GM23248 (cell line): ENCODE measurements around the gene STARD4. TPM values are rescaled to one million over a fixed set of nuclear protein-coding genes. Genes with fewer than 3 reads are reported as not detected.

ENCODE experiments used
- DNase-seq: peaks from one replicate; pipeline ENCODE4 v3.0.0-alpha.2; 2015
- H2AFZ ChIP-seq: fragments of 200-600 bp; sonication (generic); 2 replicates; pipeline ENCODE4 v1.6.1; 2016; ENCODE audit warnings: antibody characterized with exemption
- H3F3A ChIP-seq: fragments of 200-600 bp; sonication (generic); 2 replicates; pipeline ENCODE4 v1.6.1; 2016; ENCODE audit warnings: mild to moderate bottlenecking, antibody characterized with exemption, mixed run types; ENCODE audit not compliant: insufficient read depth
- H3K27ac ChIP-seq: fragments of 200-600 bp; sonication (generic); 2 replicates; pipeline ENCODE4 v1.5.1; 2016; ENCODE audit warnings: mild to moderate bottlenecking
- H3K27me3 ChIP-seq: fragments of 200-600 bp; sonication (generic); replicated peaks from 2 replicates; pipeline ENCODE4 v1.6.1; 2016; ENCODE audit warnings: mild to moderate bottlenecking; ENCODE audit not compliant: insufficient read depth
- H3K36me3 ChIP-seq: fragments of 200-600 bp; sonication (generic); 2 replicates; pipeline ENCODE4 v1.6.1; 2016; ENCODE audit warnings: low read depth, mild to moderate bottlenecking
- H3K4me1 ChIP-seq: fragments of 200-600 bp; sonication (generic); 2 replicates; pipeline ENCODE4 v1.6.1; 2016; ENCODE audit warnings: mild to moderate bottlenecking; ENCODE audit not compliant: insufficient read depth
- H3K4me2 ChIP-seq: fragments of 200-600 bp; sonication (generic); one replicate; pipeline ENCODE4 v1.6.1; 2016; ENCODE audit warnings: mild to moderate bottlenecking; ENCODE audit not compliant: unreplicated experiment
- H3K4me3 ChIP-seq: fragments of 200-600 bp; sonication (generic); 2 replicates; pipeline ENCODE4 v1.5.1; 2016; ENCODE audit warnings: mild to moderate bottlenecking
- H3K79me2 ChIP-seq: fragments of 200-600 bp; sonication (generic); 2 replicates; pipeline ENCODE4 v1.6.1; 2016; ENCODE audit warnings: mild to moderate bottlenecking; ENCODE audit not compliant: insufficient read depth
- H3K9ac ChIP-seq: fragments of 200-600 bp; sonication (generic); 2 replicates; pipeline ENCODE4 v1.6.1; 2016; ENCODE audit warnings: mild to moderate bottlenecking
- H3K9me2 ChIP-seq: fragments of 200-600 bp; sonication (generic); 2 replicates; pipeline ENCODE4 v1.6.1; 2016; ENCODE audit warnings: mixed run types, mild to moderate bottlenecking, moderate library complexity; ENCODE audit not compliant: insufficient read depth
- H3K9me3 ChIP-seq: fragments of 200-600 bp; sonication (generic); one replicate; pipeline ENCODE4 v1.6.1; 2017; ENCODE audit warnings: low read depth
- H4K20me1 ChIP-seq: fragments of 200-600 bp; sonication (generic); 2 replicates; pipeline ENCODE4 v1.6.0; 2016; ENCODE audit not compliant: insufficient read depth
- EZH2 ChIP-seq: fragments of 200-600 bp; sonication (generic); IDR thresholded peaks from 2 replicates; pipeline ENCODE4 v1.6.1; 2018; ENCODE audit warnings: antibody characterized with exemption, mild to moderate bottlenecking; ENCODE audit not compliant: insufficient read depth, poor library complexity, severe bottlenecking
- EZH2phosphoT487 ChIP-seq: fragments of 200-600 bp; sonication (generic); IDR thresholded peaks from 2 replicates; pipeline ENCODE4 v1.6.1; 2018; ENCODE audit warnings: antibody characterized with exemption, moderate library complexity, mild to moderate bottlenecking, low read depth; ENCODE audit not compliant: insufficient read depth
- WGBS, 2 experiments: methylation state at CpG; one replicate each; pipeline ENCODE4 v1.1.6; 2015 to 2017; ENCODE audit warnings: low lambda C conversion rate in 2 of 2, low coverage in 1 of 2; ENCODE audit errors: missing lambda C conversion rate in 2 of 2; 5-methylcytosine and 5-hydroxymethylcytosine counted together
- in situ Hi-C: fragments of 300-500 bp; cut with MboI; formaldehyde crosslinking; loops from 2 replicates; pipeline ENCODE4 v1.15.0; 2020
- polyA plus RNA-seq: library from polyadenylated mRNA; unstranded; fragments of >200 nt; fragmentation: Nextera tagmentation; extraction: Ambion mirVana; gene quantifications from 2 replicates; pipeline ENCODE4 v1.2.1, GENCODE V29; 2016
- total RNA-seq: library from RNA; depleted of rRNA; stranded (reverse); fragments of >200 nt; shearing (Covaris generic); gene quantifications from 2 replicates; pipeline ENCODE4 v1.2.3, GENCODE V29; 2014

The STARD4 gene
- total and polyA plus RNA-seq, 2 experiments from 2014 or later = 21.1 to 45.3 TPM

DNA sequence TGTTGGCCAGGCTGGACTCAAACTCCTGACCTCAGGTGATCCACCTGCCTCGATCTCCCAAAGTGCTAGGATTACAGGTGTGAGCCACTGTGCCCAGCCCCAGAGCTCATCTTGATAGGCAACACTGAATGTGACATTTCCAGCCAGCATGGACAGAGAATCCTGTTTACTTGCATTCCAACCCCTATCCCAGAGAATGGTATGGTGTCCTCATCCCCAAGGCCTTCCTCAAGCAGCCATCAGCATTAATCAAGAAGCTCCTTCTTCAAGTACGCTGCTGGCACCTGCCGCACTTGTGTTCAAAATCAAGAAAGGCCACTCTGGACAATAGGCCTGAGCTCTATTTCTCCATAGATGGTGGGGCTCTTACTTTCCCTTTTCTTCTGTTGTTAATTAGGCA is 40.2 kb downstream of the STARD4 start:
- Histone ChIP-seq H3F3A (no peaks in the 10 kb centered on the region), H3K9ac (no peak overlapping the region), H4K20me1 (no peaks in the 10 kb centered on the region), H3K27ac (no peak overlapping the region), H3K4me3 (no peak overlapping the region), H3K79me2 (no peaks in the 10 kb centered on the region), H3K36me3 (no peaks in the 10 kb centered on the region), H3K27me3 (no peaks in the 10 kb centered on the region), H2AFZ (no peak overlapping the region), H3K9me3 (no peaks in the 10 kb centered on the region), H3K4me2 (no peak overlapping the region), H3K4me1 (no peaks in the 10 kb centered on the region), H3K9me2 (no peaks in the 10 kb centered on the region)
- WGBS, 2 experiments = 82 to 83% methylated on average over 3 of the region's 3 CpGs
- no peak for DNase-seq
- in situ Hi-C loops = no loop called here
- no peak for TF ChIP-seq EZH2phosphoT487
- no peak for TF ChIP-seq EZH2

DNA sequence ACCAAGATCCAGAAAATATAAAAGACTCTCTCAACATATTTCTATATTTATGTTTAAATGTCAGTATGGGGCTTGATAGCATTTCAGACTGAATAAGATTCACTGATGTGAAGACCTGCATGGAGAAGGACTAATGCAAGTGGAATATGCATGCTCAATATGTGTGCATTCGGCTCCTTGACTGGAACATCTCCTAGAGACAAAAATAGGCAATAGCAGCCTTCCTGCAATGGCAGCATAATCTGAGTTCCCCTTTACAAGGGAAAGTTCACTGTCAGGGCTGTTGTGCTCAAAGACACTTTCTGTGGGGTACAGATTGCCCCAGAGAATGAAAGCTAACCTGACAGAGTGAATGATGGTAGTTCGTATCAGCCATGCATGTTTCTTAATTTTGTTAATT is 42.4 kb downstream of the STARD4 start:
- in situ Hi-C loops = loop anchor here (10.0 kb wide), 1 partner anchor 305 kb away; no protein-coding TSS in a partner anchor

GRCh38 chr5:111469293-111469896 is 42.9 kb downstream of the STARD4 start:
- H4K20me1 ChIP-seq = no peaks in the 10 kb centered on the region
- no peaks in the 10 kb centered on the region for H3K9me3 ChIP-seq
- H3K36me3 ChIP-seq = no peaks in the 10 kb centered on the region
- no peak overlapping the region for H2AFZ ChIP-seq
- H3K79me2 ChIP-seq = no peaks in the 10 kb centered on the region
- H3F3A ChIP-seq = no peaks in the 10 kb centered on the region
- H3K4me2 ChIP-seq = no peak overlapping the region
- H3K27ac ChIP-seq = no peak overlapping the region
- no peaks in the 10 kb centered on the region for H3K9me2 ChIP-seq
- H3K4me3 ChIP-seq = no peak overlapping the region
- 35 to 42% methylated on average over 2 of the region's 2 CpGs for WGBS, 2 experiments
- DNase-seq = no peak
- H3K9ac ChIP-seq = no peak overlapping the region
- in situ Hi-C loops = loop anchor here (10.0 kb wide), 1 partner anchor 305 kb away; no protein-coding TSS in a partner anchor
- H3K27me3 ChIP-seq = no peaks in the 10 kb centered on the region
- no peaks in the 10 kb centered on the region for H3K4me1 ChIP-seq
- TF ChIP-seq EZH2 (no peak), EZH2phosphoT487 (no peak)

More for the DNA sequence above, 42.4 kb downstream of the STARD4 start:
- 37 to 61% methylated on average over 2 of the region's 2 CpGs for WGBS, 2 experiments
- no peak overlapping the region for H3K27ac ChIP-seq
- H3K9ac ChIP-seq = no peak overlapping the region
- no peaks in the 10 kb centered on the region for H3K9me2 ChIP-seq
- no peaks in the 10 kb centered on the region for H3K27me3 ChIP-seq
- H3K4me3 ChIP-seq = no peak overlapping the region
- no peaks in the 10 kb centered on the region for H3F3A ChIP-seq
- H4K20me1 ChIP-seq = no peaks in the 10 kb centered on the region
- H3K36me3 ChIP-seq = no peaks in the 10 kb centered on the region
- no peak overlapping the region for H2AFZ ChIP-seq
- no peaks in the 10 kb centered on the region for H3K9me3 ChIP-seq
- H3K79me2 ChIP-seq = no peaks in the 10 kb centered on the region
- TF ChIP-seq EZH2phosphoT487 (no peak), EZH2 (no peak)
- H3K4me1 ChIP-seq = no peaks in the 10 kb centered on the region
- H3K4me2 ChIP-seq = no peak overlapping the region
- DNase-seq = peak; percentile 9

- Histone ChIP-seq H3K9me3 (no peaks in the 10 kb centered on the region), H3K9ac (no peak overlapping the region), H3K36me3 (no peaks in the 10 kb centered on the region), H3F3A (no peaks in the 10 kb centered on the region), H3K9me2 (no peaks in the 10 kb centered on the region), H3K4me2 (no peak overlapping the region), H2AFZ (no peak overlapping the region), H3K79me2 (no peaks in the 10 kb centered on the region), H3K4me3 (no peak overlapping the region), H4K20me1 (no peaks in the 10 kb centered on the region), H3K27me3 (no peaks in the 10 kb centered on the region), H3K4me1 (no peaks in the 10 kb centered on the region), H3K27ac (no peak overlapping the region)
- in situ Hi-C loops = loop anchor here (10.0 kb wide), 1 partner anchor 299 kb away; no protein-coding TSS in a partner anchor
- no peak for TF ChIP-seq EZH2
- no peak for TF ChIP-seq EZH2phosphoT487
- DNase-seq = no peak
These were observed 49.0 kb downstream of the STARD4 start for GRCh38 chr5:111463311-111463710.

DNA sequence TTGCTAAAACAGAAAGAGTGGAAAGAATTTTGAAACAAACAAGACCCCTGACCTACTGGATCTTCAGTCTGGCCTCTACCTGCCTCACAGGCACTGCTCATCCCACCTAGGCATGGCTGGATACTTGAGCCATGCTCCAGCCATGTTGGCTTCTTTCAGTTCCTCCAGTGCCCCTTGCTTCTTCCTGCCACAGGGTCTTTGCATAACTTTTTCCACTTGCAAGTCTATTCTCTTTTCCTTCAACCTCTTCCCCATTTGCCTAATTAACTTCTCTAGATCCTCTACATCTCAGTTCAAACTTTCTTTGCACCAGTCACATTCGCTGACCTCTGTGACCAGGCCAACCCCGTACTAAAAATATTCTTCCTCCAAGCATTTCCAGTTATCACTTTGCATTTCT is 50.4 kb downstream of the STARD4 start:
- no peak for TF ChIP-seq EZH2
- no peak for TF ChIP-seq EZH2phosphoT487
- WGBS, 2 experiments = 82 to 92% methylated on average over 2 of the region's 2 CpGs

More for the DNA sequence above, 50.4 kb downstream of the STARD4 start:
- Histone ChIP-seq H3K9me2 (no peaks in the 10 kb centered on the region), H3K36me3 (no peaks in the 10 kb centered on the region), H3K9me3 (no peaks in the 10 kb centered on the region), H3K4me2 (no peak overlapping the region), H3F3A (no peaks in the 10 kb centered on the region), H2AFZ (no peak overlapping the region), H3K4me3 (no peak overlapping the region), H3K27ac (no peak overlapping the region), H3K27me3 (no peaks in the 10 kb centered on the region), H3K4me1 (no peaks in the 10 kb centered on the region), H3K79me2 (no peaks in the 10 kb centered on the region), H4K20me1 (no peaks in the 10 kb centered on the region), H3K9ac (no peak overlapping the region)
- DNase-seq = no peak
- in situ Hi-C loops = loop anchor here (10.0 kb wide), 1 partner anchor 297 kb away; no protein-coding TSS in a partner anchor
